AG20443 (cell line): ENCODE data around the gene MRPL55.

Experiments
- DNase-seq: peaks from one replicate; pipeline ENCODE4 v3.0.0; 2012; ENCODE audit warnings: low spot score, mixed read lengths

The MRPL55 gene

GRCh38 chr1:228084325-228084724, 24.8 kb downstream of the MRPL55 start:
- peak; percentile 59 for DNase-seq

DNA sequence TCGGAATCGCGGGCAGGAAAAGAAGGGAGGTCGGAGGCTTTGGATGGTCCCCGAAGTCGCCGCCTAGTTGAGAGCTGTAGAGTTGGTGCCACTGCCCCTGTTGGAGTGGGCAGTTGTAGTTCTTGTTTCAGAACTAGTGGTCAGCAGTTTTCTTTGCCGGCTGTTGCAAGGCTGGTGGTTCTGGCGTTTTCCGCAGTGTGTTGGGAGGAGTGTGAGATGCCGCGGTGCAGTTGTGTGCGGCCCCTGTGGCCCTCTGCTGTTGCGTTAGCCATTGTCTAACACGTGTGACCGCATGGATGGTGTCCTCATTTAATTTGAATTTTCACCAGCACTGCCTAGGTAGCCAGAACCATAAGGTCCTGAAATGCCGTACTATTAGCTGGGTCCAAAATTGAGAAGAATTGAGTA, 25.2 kb downstream of the MRPL55 start:
- DNase-seq: no peak

GRCh38 chr1:228082918-228083870, 25.9 kb downstream of the MRPL55 start:
- peak; percentile 59 for DNase-seq

- DNase-seq: peak; percentile 100
Measured at GRCh38 chr1:228082214-228082917, 26.7 kb downstream of the MRPL55 start, which contains the start of gene ARF1. Gene ARF1, plus strand, starts transcription at chr1:228082708. Its CDS starts 14,407 bp downstream, at chr1:228097115.

DNA sequence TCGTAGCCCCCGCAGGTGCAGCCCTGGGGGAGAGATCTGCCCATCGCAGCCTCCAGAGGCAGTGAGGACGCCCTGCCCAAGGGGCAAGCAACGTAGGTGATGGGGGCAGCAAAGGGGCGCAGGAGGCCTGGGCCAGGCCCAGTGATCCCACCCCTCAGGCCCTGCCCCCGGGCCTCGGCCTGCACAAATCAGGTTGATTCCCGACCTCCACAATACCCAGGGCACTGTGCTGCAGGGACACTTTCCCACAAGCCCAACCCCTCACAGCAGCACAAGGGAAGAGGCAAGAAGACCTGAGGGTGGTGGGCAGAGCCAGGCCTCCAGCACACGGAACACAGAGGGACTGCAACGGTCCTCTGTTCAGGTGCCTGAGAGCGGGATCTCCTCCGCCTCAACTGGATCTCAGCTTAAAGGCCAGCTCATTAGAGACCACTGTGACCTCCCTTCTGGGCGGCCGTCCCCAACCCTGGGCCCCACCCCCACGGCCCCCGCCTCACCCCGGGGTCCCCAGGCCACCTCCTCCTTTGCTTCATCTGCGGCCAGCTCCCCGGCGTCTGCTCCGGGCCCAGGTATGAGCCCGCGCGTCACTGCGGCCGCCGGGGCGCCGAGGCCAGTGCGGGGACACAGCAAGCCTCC, 27.4 kb downstream of the MRPL55 start:
- DNase-seq: no peak

- DNase-seq: no peak
Measured at GRCh38 chr1:228081144-228081543, 28.0 kb downstream of the MRPL55 start.

DNA sequence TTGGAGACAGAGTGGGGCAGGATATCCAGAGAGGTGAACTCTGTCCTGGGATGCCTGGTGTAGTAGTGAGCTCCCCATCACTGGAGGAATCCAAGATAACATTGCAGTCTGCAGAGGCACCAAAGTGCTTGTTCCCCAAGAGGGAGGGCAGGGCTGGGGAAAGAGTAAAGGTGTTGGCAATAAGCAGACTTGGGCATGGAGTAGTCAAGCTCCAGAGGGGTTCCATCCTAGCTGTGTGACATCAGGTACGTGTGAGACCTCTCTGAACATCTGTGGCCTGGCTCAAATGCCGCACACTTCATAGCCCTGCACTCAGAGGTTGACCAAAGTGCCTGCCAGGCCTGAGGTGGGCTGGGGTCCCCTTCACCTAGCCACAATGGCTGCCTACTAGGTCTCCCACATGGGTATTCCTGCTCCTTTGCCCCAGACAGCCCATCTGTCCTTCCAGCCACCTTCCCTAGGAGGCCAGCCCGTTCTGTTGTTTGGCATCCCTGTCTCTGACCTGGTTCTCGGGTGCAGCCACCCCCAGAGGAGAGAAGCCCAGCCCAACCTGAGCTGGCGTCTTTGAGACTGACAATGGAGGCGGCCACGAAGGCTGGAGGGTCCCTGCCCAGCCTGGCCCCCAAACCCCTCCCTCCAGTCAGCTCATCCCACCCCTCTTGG, 29.4 kb downstream of the MRPL55 start:
- no peak for DNase-seq

- no peak for DNase-seq
Measured at GRCh38 chr1:228079013-228079412, 30.1 kb downstream of the MRPL55 start.

GRCh38 chr1:228077565-228078330, 31.4 kb downstream of the MRPL55 start:
- no peak for DNase-seq

DNA sequence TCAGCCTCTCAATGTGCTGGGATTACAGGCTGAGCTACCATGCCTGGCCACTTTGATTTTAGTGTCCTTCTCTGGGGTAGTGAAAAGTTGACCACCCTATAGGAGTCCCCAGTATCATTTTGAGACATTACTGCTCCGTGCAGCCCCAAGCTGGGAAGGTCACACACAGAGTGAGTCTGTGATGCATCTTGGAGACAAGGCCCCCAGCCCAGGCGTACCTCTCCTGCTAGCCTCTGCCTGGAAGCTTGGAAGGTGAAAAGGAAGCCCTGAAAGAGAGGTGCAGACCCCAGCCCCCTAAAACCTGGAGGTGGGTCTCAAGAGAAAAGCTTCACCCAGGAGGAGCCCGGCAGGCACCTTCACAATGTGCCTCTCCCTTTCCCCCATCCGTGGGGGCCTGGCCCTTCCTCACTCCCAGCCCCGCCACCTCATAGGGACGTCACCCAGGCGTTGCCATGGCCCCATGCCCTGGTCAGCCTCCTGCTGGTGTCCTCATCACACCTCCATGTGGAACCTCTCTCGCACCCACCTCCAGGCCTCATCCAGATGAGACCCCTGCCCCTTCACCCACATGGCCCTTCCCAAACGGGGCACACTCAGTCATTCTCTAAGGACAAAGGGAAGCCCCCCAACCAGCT, 32.2 kb downstream of the MRPL55 start:
- no peak for DNase-seq

GRCh38 chr1:228075801-228076271, 33.3 kb downstream of the MRPL55 start:
- no peak for DNase-seq

GRCh38 chr1:228074954-228075730, 34.0 kb downstream of the MRPL55 start:
- no peak for DNase-seq

DNA sequence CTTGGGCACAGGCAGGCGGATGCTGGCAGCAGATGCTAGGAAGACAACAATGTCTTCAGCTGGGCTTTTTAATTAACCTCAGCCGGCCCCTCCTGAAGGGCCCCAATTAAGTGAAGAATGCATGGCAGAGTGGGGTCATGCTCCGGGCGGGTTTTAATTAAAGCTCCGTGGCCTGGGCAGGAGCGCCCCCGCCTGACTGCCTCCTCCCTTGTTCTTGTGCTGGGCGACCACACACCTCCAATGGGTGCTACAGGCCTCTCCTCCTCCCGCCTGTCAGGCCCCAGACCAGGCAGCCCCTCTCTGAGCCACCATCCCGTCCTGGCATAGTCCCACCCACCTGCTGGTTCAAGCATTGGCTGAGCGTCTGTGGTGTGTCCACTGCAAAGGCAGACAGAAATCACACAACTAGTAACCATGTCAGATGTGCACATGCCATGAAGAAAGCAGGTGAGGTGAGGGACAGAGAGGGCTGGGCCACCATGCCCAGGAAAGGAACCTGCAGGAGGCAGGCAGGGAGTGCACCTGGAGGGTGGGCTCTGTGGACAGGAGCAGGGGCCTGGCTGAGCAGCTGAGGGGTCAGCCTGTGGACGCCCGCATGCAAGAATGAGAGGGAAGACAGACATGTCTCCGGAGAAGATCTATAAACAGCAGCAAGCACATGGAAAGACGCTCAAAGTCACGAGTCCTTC, 35.1 kb downstream of the MRPL55 start:
- DNase-seq: no peak

GRCh38 chr1:228073061-228073856, 35.8 kb downstream of the MRPL55 start:
- no peak for DNase-seq

GRCh38 chr1:228072658-228073043, 36.4 kb downstream of the MRPL55 start:
- no peak for DNase-seq

DNA sequence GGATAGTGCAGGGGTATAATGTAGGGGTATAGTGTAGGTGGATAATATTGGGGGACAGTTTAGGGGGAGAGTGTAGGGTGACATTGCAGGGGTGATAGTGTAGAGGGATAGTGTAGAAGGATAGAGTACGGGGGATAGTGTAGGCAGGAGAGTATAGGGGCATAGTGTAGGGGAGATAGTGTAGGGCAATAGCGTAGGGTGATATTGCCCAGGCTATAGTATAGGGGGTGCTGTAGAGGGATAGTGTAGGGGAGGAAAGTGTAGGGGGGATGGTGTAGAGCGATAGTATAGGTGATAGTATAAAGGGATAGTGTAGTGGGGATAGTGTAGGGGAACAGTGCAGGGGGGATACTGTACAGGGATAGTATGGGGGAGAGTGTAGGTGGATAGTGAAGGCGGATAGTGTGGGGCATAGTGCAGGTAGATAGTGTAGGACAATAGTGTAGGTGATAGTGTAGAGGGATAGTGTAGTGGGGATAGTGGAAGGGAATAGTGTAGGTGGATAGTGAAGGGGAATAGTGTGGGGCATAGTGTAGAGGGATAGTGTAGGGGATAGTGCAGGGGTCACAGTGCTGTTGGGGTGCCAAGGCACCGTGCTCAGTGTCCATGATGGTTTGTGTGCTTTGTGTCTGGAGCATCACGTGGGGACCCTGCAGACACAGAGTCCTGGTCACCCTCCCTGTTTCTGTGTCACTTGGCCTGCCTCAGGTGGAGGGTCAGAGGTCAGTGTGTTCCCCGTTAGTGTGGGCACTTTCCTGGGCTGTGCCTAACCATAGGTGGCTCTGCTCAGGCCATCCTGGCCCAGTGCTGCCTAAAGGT, 37.1 kb downstream of the MRPL55 start:
- DNase-seq: no peak

- DNase-seq: no peak
Measured at GRCh38 chr1:228070851-228071250, 38.2 kb downstream of the MRPL55 start.
